Measurements from ENCODE around the gene OR10S1. TPM values are rescaled to one million over a fixed set of nuclear protein-coding genes. Genes with fewer than 3 reads are reported as not detected.

OR10S1 gene
- polyA plus RNA-seq, 3 donors, result not detected

GRCh38 chr11:123942413-123942812 lies 35.2 kb downstream of the OR10S1 start:
- Histone ChIP-seq H3K27me3 (ENCODE audit: control insufficient read depth in 2 of 2, insufficient read depth in 2 of 2, low read length in 2 of 2) (no peaks in the 10 kb centered on the region), H3K9ac (ENCODE audit: insufficient read depth, low read length, poor library complexity, severe bottlenecking) (no peak overlapping the region), H3K9me3 (replicated peaks in 1 of 2; ENCODE audit: control insufficient read depth in 1 of 2, insufficient read depth in 1 of 2, low read length in 2 of 2) (peaks cover 3 to 5% of the 10 kb centered on the region in 2 donors), H3K27ac (ENCODE audit: low read depth in 1 of 2, low read length in 2 of 2) (no peak overlapping the region), H3K4me1 (ENCODE audit: control insufficient read depth in 1 of 2, insufficient read depth in 2 of 2, low read length in 2 of 2) (no peaks in the 10 kb centered on the region), H3K36me3 (replicated peaks in 1 of 2; ENCODE audit: control insufficient read depth in 1 of 2, insufficient read depth in 2 of 2, low read length in 2 of 2) (no peaks in the 10 kb centered on the region), H2AFZ (ENCODE audit: insufficient read depth, low read depth, low read length, poor library complexity, severe bottlenecking) (no peak overlapping the region), H3K4me3 (replicated peaks in 1 of 3; ENCODE audit: low read depth in 2 of 3, low read length in 3 of 3) (no peak overlapping the region), H3K4me2 (replicated peaks; ENCODE audit: extremely low read depth, low read length, poor library complexity, severe bottlenecking) (no peak overlapping the region), H4K20me1 (ENCODE audit: insufficient read depth, low read length) (no peaks in the 10 kb centered on the region), H3K79me2 (ENCODE audit: insufficient read depth, low read length) (no peaks in the 10 kb centered on the region)
- no CpG with 5 or more reads among the region's 4 CpGs for WGBS (ENCODE audit: insufficient coverage)
- Mint-ChIP-seq H3K36me3 (no peaks in the 10 kb centered on the region), H3K4me1 (no peaks in the 10 kb centered on the region), H3K27ac (no peak overlapping the region), H3K4me3 (no peak overlapping the region), H3K9me3 (peaks cover 0 to 11% (median 2%) of the 10 kb centered on the region in 7 donors), H3K27me3 (ENCODE audit: low read depth in 3 of 3) (peaks cover 0 to under 1% (median 0%) of the 10 kb centered on the region in 3 donors)
- DNase-seq, result no peak
- TF ChIP-seq CTCF (IDR thresholded peaks at IDR 0.05), result no peak
- intact Hi-C loops (cut with micrococcal nuclease), result no loop called here

GRCh38 chr11:123939317-123939716 lies 38.3 kb downstream of the OR10S1 start, which contains the start of gene OR4D5:
Gene OR4D5 (plus strand): TSS chr11:123939617. CDS start chr11:123939617, 0 bp downstream.
- Mint-ChIP-seq H3K4me3 (no peak within 1 kb of the TSS), H3K27me3 (ENCODE audit: low read depth in 3 of 3) (no peaks in the 10 kb centered on the region), H3K4me1 (no peaks in the 10 kb centered on the region), H3K9me3 (peaks cover 0 to 9% (median 2%) of the 10 kb centered on the region in 7 donors), H3K27ac (no peak within 1 kb of the TSS), H3K36me3 (no peaks in the 10 kb centered on the region)
- intact Hi-C loops (cut with micrococcal nuclease), result no loop called here
- no peak for DNase-seq
- no peaks in the 10 kb centered on the region for H4K20me1 ChIP-seq (ENCODE audit: insufficient read depth, low read length)
- H2AFZ ChIP-seq (ENCODE audit: insufficient read depth, low read depth, low read length, poor library complexity, severe bottlenecking), result no peak within 1 kb of the TSS
- H3K36me3 ChIP-seq (replicated peaks in 1 of 2; ENCODE audit: control insufficient read depth in 1 of 2, insufficient read depth in 2 of 2, low read length in 2 of 2), result no peaks in the 10 kb centered on the region
- no peaks in the 10 kb centered on the region for H3K27me3 ChIP-seq (ENCODE audit: control insufficient read depth in 2 of 2, insufficient read depth in 2 of 2, low read length in 2 of 2)
- WGBS (ENCODE audit: insufficient coverage), result no CpG with 5 or more reads among the region's 1 CpG
- no peak within 1 kb of the TSS for H3K4me3 ChIP-seq (replicated peaks in 1 of 3; ENCODE audit: low read depth in 2 of 3, low read length in 3 of 3)
- H3K9ac ChIP-seq (ENCODE audit: insufficient read depth, low read length, poor library complexity, severe bottlenecking), result no peak within 1 kb of the TSS
- no peaks in the 10 kb centered on the region for H3K79me2 ChIP-seq (ENCODE audit: insufficient read depth, low read length)
- no peaks in the 10 kb centered on the region for H3K4me1 ChIP-seq (ENCODE audit: control insufficient read depth in 1 of 2, insufficient read depth in 2 of 2, low read length in 2 of 2)
- H3K4me2 ChIP-seq (replicated peaks; ENCODE audit: extremely low read depth, low read length, poor library complexity, severe bottlenecking), result no peak within 1 kb of the TSS
- H3K27ac ChIP-seq (ENCODE audit: low read depth in 1 of 2, low read length in 2 of 2), result no peak within 1 kb of the TSS
- peaks cover 3 to 5% of the 10 kb centered on the region in 2 donors for H3K9me3 ChIP-seq (replicated peaks in 1 of 2; ENCODE audit: control insufficient read depth in 1 of 2, insufficient read depth in 1 of 2, low read length in 2 of 2)
- TF ChIP-seq CTCF (IDR thresholded peaks at IDR 0.05), result no peak

Other genes starting within 250 kb of the OR10S1 start
- 1 to 10 TPM; 1.5 to 6.6 (median 1.9) TPM for gene ZNF202, start 236.1 kb downstream of the OR10S1 start, polyA plus RNA-seq
- gene OR6X1, start 223.3 kb downstream of the OR10S1 start, polyA plus RNA-seq, result not detected
- not detected for gene OR6M1, start 171.4 kb downstream of the OR10S1 start, polyA plus RNA-seq
- gene TMEM225, start 92.1 kb downstream of the OR10S1 start, polyA plus RNA-seq, result not detected
- gene OR8D4, start 75.6 kb downstream of the OR10S1 start, polyA plus RNA-seq, result not detected
- not detected for gene OR4D5, start 38.2 kb downstream of the OR10S1 start, polyA plus RNA-seq
- not detected for gene OR6T1, start 33.9 kb downstream of the OR10S1 start, polyA plus RNA-seq
- not detected for gene OR10G6, start 17.4 kb upstream of the OR10S1 start, polyA plus RNA-seq
- not detected for gene OR10G4, start 35.2 kb upstream of the OR10S1 start, polyA plus RNA-seq
- gene OR10G9, start 45.2 kb upstream of the OR10S1 start, polyA plus RNA-seq, result not detected
- not detected for gene OR10G8, start 49.0 kb upstream of the OR10S1 start, polyA plus RNA-seq
- not detected for gene OR10G7, start 63.5 kb upstream of the OR10S1 start, polyA plus RNA-seq
- gene VWA5A, start 137.7 kb upstream of the OR10S1 start, polyA plus RNA-seq, result 10 to 100 TPM in 1 of 3 donors, 1 to 10 TPM in 2; 7.6 to 11.2 (median 8.8) TPM
- gene OR10D3, start 205.6 kb upstream of the OR10S1 start, polyA plus RNA-seq, result not detected

Measured in CD14-positive monocyte (primary cell).